ENCODE results near the gene LIMS1. TPM values are rescaled to one million over a fixed set of nuclear protein-coding genes. Genes with fewer than 3 reads are reported as not detected.
"Not testable (repeated sequence)": the region's sequence is repeated elsewhere in the genome, so short reads cannot be mapped to it uniquely, and the experiment has no call there.

The LIMS1 gene
- total and polyA plus RNA-seq, 4 donors: 26.7 to 102 (median 90.4) TPM

DNA sequence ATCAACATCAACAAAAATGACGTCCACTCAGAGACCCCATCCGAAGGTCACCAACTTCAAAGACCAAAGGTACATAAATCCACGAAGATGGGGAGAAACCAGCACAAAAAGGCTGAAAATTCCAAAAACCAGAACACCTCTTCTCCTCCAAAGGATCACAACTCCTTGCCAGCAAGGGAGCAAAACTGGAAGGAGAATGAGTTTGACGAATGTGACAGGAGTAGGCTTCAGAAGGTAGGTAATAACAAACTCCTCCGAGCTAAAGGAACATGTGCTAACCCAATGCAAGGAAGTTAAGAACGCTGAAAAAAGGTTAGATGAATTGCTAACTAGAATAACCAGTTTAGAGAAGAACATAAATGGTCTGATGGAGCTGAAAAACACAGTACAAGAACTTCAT, 110.2 kb downstream of the LIMS1 start:
- not testable (repeated sequence) for H3K36me3 ChIP-seq (ENCODE audit: control insufficient read depth in 4 of 4, insufficient read depth in 4 of 4, low read length in 4 of 4); H3K27ac ChIP-seq (ENCODE audit: low read depth in 1 of 2, low read length in 1 of 2); H3K4me3 ChIP-seq; H3K27me3 ChIP-seq (ENCODE audit: control insufficient read depth in 3 of 3, insufficient read depth in 3 of 3, low read length in 2 of 3); H3K9ac ChIP-seq (ENCODE audit: insufficient read depth in 1 of 2, low read length in 2 of 2); H3K9me3 ChIP-seq (ENCODE audit: control insufficient read depth in 4 of 4, insufficient read depth in 3 of 4, low read length in 3 of 4); ATAC-seq (ENCODE audit: insufficient read depth, low FRiP score); DNase-seq
- H3K4me1 ChIP-seq (ENCODE audit: control insufficient read depth in 5 of 5, insufficient read depth in 5 of 5, low read length in 5 of 5): peaks cover 5 to 24% (median 18%) of the 10 kb centered on the region in 5 donors
- WGBS, 2 donors: 95 to 97% methylated on average over 6 of the region's 6 CpGs

DNA sequence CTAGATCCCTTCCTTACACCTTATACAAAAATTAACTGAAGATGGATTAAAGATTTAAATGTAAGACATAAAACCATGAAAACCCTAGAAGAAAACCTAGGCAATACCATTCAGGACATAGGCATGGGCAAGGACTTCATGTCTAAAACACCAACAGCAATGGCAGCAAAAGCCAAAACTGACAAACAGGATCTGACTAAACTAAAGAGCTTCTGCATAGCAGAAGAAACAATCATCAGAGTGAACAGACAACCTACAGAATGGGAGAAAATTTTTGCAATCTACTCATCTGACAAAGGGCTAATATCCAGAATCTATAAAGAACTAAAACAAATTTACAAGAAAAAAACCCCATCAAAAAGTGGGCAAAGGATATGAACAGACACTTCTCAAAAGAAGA, 114.5 kb downstream of the LIMS1 start:
- H3K4me1 ChIP-seq (ENCODE audit: control insufficient read depth in 5 of 5, insufficient read depth in 5 of 5, low read length in 5 of 5); H3K27ac ChIP-seq (ENCODE audit: low read depth in 1 of 2, low read length in 1 of 2); H3K9me3 ChIP-seq (ENCODE audit: control insufficient read depth in 4 of 4, insufficient read depth in 3 of 4, low read length in 3 of 4); H3K4me3 ChIP-seq; H3K9ac ChIP-seq (ENCODE audit: insufficient read depth in 1 of 2, low read length in 2 of 2); H3K36me3 ChIP-seq (ENCODE audit: control insufficient read depth in 4 of 4, insufficient read depth in 4 of 4, low read length in 4 of 4); H3K27me3 ChIP-seq (ENCODE audit: control insufficient read depth in 3 of 3, insufficient read depth in 3 of 3, low read length in 2 of 3); DNase-seq; ATAC-seq (ENCODE audit: insufficient read depth, low FRiP score): not testable (repeated sequence)

DNA sequence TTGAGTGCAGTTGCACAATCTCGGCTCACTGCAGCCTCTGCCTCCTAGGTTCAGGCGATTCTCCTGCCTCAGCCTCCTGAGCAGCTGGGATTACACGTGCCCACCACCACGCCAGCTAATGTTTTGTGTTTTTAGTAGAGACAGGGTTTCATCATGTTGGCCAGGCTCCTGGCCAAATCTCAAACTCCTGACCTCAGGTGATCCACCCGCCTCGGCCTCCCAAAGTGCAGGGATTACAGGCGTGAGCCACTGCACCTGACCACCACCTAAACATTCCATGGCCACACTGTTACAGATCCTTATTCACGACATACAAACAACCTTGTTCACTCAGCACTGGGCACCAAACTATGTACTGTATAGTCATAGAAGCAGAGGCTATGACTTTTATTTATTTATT, 116.2 kb downstream of the LIMS1 start:
- H3K9ac ChIP-seq (ENCODE audit: insufficient read depth in 1 of 2, low read length in 2 of 2); H3K4me3 ChIP-seq; H3K9me3 ChIP-seq (ENCODE audit: control insufficient read depth in 4 of 4, insufficient read depth in 3 of 4, low read length in 3 of 4); H3K4me1 ChIP-seq (ENCODE audit: control insufficient read depth in 5 of 5, insufficient read depth in 5 of 5, low read length in 5 of 5); ATAC-seq (ENCODE audit: insufficient read depth, low FRiP score); H3K27me3 ChIP-seq (ENCODE audit: control insufficient read depth in 3 of 3, insufficient read depth in 3 of 3, low read length in 2 of 3); H3K27ac ChIP-seq (ENCODE audit: low read depth in 1 of 2, low read length in 1 of 2); H3K36me3 ChIP-seq (ENCODE audit: control insufficient read depth in 4 of 4, insufficient read depth in 4 of 4, low read length in 4 of 4); DNase-seq: not testable (repeated sequence)
- 97% methylated on average over 8 of the region's 8 CpGs for WGBS, 2 donors

DNA sequence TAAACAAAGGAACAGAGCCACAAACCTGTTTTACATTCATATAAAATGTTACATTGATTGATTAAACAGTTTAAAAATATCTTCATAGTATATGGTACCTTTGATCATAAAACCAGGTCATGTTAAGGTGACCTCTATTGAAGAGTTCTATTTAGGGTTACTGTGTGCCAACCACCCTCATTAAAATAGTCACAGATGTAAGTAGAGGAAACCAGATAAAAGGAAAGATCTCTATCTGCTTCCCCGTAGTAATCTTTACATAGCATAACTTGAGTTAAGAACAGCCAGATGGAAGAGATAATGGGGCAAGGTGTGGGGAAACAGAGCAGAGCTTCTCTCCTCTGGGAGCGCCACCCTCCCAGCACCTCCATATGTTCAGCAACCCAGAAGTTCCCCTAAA, 117.2 kb downstream of the LIMS1 start:
- H3K9ac ChIP-seq (ENCODE audit: insufficient read depth in 1 of 2, low read length in 2 of 2); H3K9me3 ChIP-seq (ENCODE audit: control insufficient read depth in 4 of 4, insufficient read depth in 3 of 4, low read length in 3 of 4); H3K27me3 ChIP-seq (ENCODE audit: control insufficient read depth in 3 of 3, insufficient read depth in 3 of 3, low read length in 2 of 3); H3K36me3 ChIP-seq (ENCODE audit: control insufficient read depth in 4 of 4, insufficient read depth in 4 of 4, low read length in 4 of 4); H3K4me3 ChIP-seq; H3K4me1 ChIP-seq (ENCODE audit: control insufficient read depth in 5 of 5, insufficient read depth in 5 of 5, low read length in 5 of 5); DNase-seq; H3K27ac ChIP-seq (ENCODE audit: low read depth in 1 of 2, low read length in 1 of 2); ATAC-seq (ENCODE audit: insufficient read depth, low FRiP score): not testable (repeated sequence)
- 0 to 32% methylated on average over 1 of the region's 2 CpGs for WGBS, 2 donors

DNA sequence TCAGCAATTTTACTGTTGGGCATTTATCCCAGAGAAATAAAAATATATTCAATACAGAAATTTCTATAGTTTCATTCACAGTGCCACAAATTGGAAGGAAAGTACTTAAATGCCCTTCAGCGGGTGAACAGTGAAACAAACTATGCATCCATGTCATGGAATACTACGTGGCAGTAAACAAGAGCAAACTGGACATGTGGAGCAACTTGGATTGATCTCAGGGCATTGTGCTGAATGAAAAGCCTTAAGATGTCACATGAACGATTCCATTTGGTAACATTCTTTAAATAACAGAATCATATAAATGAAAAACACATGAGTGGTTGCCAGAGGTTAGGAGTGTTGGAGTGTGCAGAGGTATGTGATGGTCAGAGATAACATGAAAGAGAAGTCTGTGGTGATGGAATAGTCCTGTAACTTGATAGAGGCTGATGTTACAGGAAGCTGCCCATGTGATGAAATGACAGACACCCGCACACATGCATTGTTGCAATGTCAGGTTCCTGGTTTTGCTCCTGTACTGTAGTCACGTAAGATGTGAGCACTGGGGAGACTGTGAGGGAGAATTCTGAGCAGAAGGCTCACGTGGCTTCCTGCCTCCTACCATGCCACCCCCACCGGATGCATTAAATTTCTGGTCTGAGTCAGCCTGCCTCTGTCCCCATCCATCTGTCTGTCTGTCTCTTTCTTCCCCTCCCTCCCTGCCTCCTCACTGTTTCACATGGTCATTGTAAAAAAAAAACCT, 118.1 kb downstream of the LIMS1 start:
- not testable (repeated sequence) for H3K36me3 ChIP-seq (ENCODE audit: control insufficient read depth in 4 of 4, insufficient read depth in 4 of 4, low read length in 4 of 4); H3K4me1 ChIP-seq (ENCODE audit: control insufficient read depth in 5 of 5, insufficient read depth in 5 of 5, low read length in 5 of 5); H3K9me3 ChIP-seq (ENCODE audit: control insufficient read depth in 4 of 4, insufficient read depth in 3 of 4, low read length in 3 of 4); H3K9ac ChIP-seq (ENCODE audit: insufficient read depth in 1 of 2, low read length in 2 of 2); H3K4me3 ChIP-seq; DNase-seq; H3K27me3 ChIP-seq (ENCODE audit: control insufficient read depth in 3 of 3, insufficient read depth in 3 of 3, low read length in 2 of 3)
- H3K27ac ChIP-seq (ENCODE audit: low read depth in 1 of 2, low read length in 1 of 2): peak overlapping the region in 1 of 2 donors; percentile 22
- ATAC-seq (ENCODE audit: insufficient read depth, low FRiP score): peak; percentile 70
- WGBS, 2 donors: 27 to 41% methylated on average over 6 to 7 of the region's 7 CpGs

DNA sequence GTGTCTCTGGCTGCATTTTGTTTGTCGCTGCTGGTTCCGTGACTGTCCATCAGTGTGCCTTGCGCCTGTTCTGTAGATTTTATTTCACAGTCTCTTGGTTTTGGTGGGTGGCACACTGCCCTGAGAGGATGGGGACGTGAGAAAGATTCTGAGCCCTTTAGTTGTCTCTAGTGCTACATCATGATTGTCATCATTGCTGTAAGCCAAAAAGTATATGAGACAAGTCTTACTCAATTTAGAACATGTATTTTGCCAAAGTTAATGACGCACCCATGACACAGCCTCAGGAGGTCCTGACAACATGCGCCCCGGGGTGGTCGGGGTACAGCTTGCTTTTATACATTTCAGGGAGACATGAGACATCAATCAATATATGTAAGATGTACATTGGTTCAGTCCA, 119.2 kb downstream of the LIMS1 start:
- not testable (repeated sequence) for H3K27me3 ChIP-seq (ENCODE audit: control insufficient read depth in 3 of 3, insufficient read depth in 3 of 3, low read length in 2 of 3); H3K36me3 ChIP-seq (ENCODE audit: control insufficient read depth in 4 of 4, insufficient read depth in 4 of 4, low read length in 4 of 4); H3K9me3 ChIP-seq (ENCODE audit: control insufficient read depth in 4 of 4, insufficient read depth in 3 of 4, low read length in 3 of 4); ATAC-seq (ENCODE audit: insufficient read depth, low FRiP score); H3K9ac ChIP-seq (ENCODE audit: insufficient read depth in 1 of 2, low read length in 2 of 2); H3K4me1 ChIP-seq (ENCODE audit: control insufficient read depth in 5 of 5, insufficient read depth in 5 of 5, low read length in 5 of 5); DNase-seq; H3K4me3 ChIP-seq
- H3K27ac ChIP-seq (ENCODE audit: low read depth in 1 of 2, low read length in 1 of 2): peak overlapping the region in 1 of 2 donors; percentile 57
- 77 to 97% methylated on average over 2 to 3 of the region's 8 CpGs for WGBS, 2 donors

GRCh38 chr2:108653849-108654248, 119.6 kb downstream of the LIMS1 start:
- 48 to 54% methylated on average over 4 to 5 of the region's 6 CpGs for WGBS, 2 donors
- not testable (repeated sequence) for H3K9ac ChIP-seq (ENCODE audit: insufficient read depth in 1 of 2, low read length in 2 of 2)

GRCh38 chr2:108654521-108655125, 120.4 kb downstream of the LIMS1 start:
- not testable (repeated sequence) for ATAC-seq (ENCODE audit: insufficient read depth, low FRiP score); H3K4me3 ChIP-seq; H3K27me3 ChIP-seq (ENCODE audit: control insufficient read depth in 3 of 3, insufficient read depth in 3 of 3, low read length in 2 of 3); H3K9ac ChIP-seq (ENCODE audit: insufficient read depth in 1 of 2, low read length in 2 of 2); H3K36me3 ChIP-seq (ENCODE audit: control insufficient read depth in 4 of 4, insufficient read depth in 4 of 4, low read length in 4 of 4); H3K9me3 ChIP-seq (ENCODE audit: control insufficient read depth in 4 of 4, insufficient read depth in 3 of 4, low read length in 3 of 4); H3K4me1 ChIP-seq (ENCODE audit: control insufficient read depth in 5 of 5, insufficient read depth in 5 of 5, low read length in 5 of 5)
- H3K27ac ChIP-seq (ENCODE audit: low read depth in 1 of 2, low read length in 1 of 2): peak overlapping the region; percentile 47 to 74
- WGBS, 2 donors: 59 to 65% methylated on average over 9 to 10 of the region's 13 CpGs
- DNase-seq: peak; percentile 67 to 70 (median 69)

More at GRCh38 chr2:108653849-108654248, 119.6 kb downstream of the LIMS1 start:
- ATAC-seq (ENCODE audit: insufficient read depth, low FRiP score); H3K4me3 ChIP-seq; DNase-seq; H3K9me3 ChIP-seq (ENCODE audit: control insufficient read depth in 4 of 4, insufficient read depth in 3 of 4, low read length in 3 of 4); H3K27me3 ChIP-seq (ENCODE audit: control insufficient read depth in 3 of 3, insufficient read depth in 3 of 3, low read length in 2 of 3); H3K4me1 ChIP-seq (ENCODE audit: control insufficient read depth in 5 of 5, insufficient read depth in 5 of 5, low read length in 5 of 5); H3K36me3 ChIP-seq (ENCODE audit: control insufficient read depth in 4 of 4, insufficient read depth in 4 of 4, low read length in 4 of 4): not testable (repeated sequence)
- H3K27ac ChIP-seq (ENCODE audit: low read depth in 1 of 2, low read length in 1 of 2): peak overlapping the region in 1 of 2 donors; percentile 61

All from lung (tissue), 10 donors.